GM04503 (cell line): ENCODE data around the gene CTDP1.
"Not testable (repeated sequence)": the region's sequence is repeated elsewhere in the genome, so short reads cannot be mapped to it uniquely, and the experiment has no call there.

Experiments
- DNase-seq: peaks from one replicate; pipeline ENCODE4 v3.0.0-alpha.2; 2012; ENCODE audit warnings: low read depth

CTDP1 gene

DNA sequence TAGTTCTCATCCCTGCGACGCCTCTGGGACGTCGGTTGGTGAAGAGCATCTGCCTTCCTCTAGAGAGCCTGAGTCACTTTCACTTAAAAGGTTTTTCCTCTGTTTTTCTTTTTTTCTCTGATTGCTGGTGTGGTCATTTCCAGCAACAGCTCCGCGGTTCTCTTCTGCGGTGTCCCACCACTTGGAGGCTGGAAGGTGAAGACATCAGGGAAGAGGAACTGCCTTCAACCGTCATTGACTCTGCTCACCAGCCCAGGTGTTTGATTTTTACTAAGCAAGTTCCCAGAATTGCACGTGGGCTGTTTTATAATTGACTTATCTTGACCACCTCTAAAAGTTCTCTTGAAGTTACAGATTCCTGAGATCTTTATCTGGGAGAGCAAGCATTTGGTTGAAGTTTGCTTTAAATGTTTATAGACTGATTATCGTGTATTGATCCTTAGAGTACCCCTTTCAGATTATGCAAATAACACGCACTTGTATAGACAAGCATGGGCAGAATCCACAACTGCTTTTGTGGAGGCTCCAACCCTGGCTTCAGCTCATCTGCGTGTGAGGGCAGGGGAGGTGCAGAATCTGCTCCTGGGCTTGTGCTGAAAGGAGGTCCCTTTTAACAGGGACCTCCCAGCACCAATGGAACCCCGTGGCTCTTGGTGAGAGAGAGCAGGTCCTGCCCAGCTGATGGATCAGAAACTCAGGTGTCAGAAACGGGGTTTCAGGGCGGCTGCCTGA is 3.5 kb downstream of the CTDP1 start:
- no peak for DNase-seq

DNA sequence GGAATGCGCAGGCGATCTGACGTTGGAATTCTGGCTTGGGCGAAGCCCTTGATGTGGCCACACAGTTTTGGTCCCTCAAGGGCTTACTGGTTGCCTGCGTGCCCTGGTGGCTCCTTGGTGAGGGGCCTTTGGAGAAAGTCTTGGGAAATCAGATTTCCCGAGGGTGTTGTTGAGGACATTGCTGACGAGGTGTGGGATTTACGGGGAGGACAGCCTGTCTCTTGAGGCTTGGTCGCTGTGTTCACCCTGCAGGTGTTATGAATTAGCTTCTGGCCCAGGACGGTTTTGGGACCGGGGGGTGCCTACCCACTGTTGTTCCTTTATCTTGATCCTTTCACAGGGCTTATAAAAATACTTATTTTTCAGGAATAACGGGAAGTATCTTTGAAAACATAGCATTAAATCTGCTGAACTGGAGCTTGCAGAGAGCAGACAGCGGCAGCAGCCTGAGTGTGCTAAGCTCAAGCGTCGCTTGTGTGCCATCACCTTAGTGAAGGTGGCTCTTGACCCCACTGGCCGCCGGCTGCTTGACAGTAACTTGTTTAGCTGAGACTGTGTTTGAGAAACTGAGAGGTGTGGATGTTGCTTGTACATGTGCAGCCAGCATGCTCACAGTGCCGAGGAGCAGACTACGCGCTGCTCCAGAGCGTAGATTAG is 4.2 kb downstream of the CTDP1 start:
- no peak for DNase-seq

DNA sequence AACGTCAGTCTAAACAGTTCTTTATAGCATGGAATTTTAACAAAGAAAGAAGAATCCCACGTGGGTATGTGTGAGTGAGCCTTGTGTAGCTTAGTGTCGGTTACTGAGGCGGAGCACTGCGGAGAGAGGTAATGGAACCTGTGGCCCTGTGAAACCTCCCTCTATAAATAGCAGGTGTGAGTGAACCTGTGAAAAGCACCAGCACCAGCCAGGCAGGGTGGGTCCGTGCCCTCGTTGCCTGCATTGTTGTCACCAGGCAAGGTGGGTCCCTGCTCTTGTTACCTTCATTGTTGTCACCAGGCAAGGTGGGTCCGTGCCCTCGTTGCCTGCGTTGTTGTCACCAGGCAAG is 4.7 kb downstream of the CTDP1 start:
- DNase-seq = no peak

DNA sequence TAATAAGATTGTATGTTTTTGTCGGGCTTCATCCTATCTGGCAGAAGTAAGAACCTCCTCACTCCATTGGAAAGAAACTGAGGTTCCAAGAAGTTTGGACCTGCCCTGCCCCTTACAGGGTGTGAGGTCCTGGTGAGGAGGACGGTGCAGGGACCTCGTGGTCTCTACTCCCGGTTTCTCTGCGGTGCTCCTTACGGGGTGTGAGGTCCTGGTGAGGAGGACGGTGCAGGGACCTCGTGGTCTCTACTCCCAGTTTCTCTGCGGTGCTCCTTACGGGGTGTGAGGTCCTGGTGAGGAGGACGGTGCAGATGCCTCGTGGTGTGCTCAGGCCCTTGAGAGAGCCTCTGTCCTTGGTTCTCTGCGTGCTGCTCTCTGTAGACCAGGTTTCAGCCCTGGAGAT is 5.2 kb downstream of the CTDP1 start:
- no peak for DNase-seq

DNA sequence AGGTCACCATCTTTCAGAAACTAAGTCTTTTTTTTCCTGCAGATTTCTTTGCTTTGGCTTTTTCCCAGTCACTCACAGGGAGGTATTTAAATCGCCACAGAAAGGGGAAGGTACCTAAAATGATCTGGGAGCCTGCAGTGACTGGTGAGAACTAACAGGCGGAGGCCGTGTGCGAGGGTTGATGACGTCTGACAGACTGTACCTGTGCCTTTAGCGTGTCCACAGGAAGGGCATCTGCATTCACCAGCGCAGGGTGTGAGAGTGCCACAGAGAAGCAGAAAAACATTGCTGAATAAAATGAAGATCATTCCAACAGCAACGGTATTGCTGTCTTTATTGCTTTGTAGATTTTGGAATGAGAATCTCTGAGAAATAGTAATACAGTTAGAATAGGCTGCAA is 5.7 kb downstream of the CTDP1 start:
- DNase-seq = no peak

DNA sequence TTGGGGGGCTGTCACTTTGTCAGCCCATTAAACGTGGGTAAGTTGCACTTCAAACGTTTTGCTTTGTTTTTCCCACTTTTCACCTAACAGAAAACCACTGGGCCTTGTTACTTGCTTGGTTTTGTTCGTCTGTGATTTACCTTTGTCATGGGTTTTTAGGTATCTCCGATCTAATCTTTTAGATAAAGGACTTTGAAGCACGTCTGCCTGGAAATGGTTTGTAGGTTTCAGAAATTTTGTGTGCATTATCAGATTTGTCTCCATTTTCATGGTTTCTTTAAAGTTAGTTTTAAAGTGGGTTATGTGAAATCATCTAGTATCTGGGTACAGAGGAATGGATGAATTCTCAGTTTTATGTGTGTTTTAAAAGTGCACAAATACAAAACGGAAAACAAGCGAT is 6.4 kb downstream of the CTDP1 start:
- DNase-seq = no peak

DNA sequence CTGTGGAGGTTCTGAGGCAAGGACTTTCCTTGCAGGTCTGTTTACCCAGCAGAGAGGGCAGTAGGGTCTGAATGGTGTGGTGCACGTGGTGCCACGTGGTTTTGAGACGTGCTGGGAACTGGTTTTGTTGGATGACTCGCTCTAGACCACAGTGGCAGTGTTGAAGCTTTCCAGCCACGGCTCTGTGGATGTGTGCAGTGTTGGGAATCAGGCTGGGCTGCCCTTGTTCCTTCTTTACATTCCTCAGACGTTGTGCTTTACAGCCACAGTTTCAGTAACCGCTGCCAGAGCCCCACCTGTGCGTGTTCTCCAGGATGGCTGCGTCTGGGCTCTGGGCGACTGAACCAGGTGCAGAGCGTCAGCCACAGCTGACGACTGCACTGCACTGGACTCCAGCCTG is 8.2 kb downstream of the CTDP1 start:
- DNase-seq = no peak

DNA sequence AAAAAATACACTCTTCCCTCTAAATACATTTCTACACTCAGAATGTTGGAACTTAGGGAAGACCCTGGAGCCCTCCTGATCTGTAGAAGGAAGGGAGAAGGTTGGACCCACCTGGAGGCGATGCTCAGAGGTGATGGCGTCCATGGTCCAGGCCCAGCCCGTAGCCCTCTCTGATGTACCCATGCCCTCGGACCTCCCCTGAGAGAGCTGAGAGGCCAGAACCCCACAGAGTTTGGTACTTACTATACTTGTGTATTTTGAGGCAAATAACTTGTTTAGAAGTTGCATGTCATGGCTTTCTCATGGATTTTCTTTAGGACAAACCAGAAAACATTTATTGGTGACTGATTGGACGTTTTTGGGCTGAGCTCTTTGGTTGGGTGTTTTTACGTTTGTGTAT is 10.5 kb downstream of the CTDP1 start:
- no peak for DNase-seq

DNA sequence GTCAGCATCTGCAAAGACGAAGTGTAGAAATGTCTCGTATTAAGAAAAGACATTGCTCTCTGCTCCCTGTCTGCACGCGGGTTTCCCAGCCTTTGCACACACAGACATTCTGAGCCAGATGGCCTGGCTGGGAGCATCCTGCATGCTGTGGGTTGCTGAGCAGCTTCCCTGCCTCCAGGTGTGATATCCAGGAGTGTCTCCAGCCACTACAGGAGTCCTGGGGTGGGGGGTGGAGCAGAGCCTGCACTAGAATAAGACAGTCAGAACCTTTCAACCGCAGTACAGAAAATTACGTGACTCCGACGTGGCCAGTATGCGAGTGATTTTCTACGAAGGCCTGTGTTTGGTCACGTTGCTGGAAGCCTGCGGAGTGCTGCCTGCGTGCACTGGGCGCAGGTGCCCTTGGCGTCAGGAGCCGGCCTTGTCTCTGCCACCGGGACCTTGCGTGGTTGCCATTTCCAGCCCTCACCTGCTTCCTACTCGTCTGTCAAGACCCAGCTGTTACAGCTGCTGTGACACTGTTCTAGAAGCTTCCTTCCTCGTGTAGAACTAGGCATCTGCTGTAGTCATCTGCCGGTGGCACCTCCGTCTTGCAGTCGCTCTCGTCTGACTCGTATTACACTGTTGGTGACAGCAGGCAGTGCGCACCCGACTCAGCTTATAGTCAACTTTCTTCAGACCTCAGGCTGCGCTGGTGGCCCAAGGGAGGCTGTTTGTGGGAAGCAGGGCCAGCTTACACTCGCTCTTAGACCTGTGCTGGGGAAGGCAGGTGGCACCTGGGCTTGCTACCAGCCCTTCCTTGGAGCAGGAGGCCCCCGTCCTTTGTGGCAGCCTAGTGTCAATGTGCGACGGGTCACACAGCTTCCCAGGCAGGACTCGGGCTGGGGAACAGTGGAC is 11.2 kb downstream of the CTDP1 start:
- DNase-seq = no peak

DNA sequence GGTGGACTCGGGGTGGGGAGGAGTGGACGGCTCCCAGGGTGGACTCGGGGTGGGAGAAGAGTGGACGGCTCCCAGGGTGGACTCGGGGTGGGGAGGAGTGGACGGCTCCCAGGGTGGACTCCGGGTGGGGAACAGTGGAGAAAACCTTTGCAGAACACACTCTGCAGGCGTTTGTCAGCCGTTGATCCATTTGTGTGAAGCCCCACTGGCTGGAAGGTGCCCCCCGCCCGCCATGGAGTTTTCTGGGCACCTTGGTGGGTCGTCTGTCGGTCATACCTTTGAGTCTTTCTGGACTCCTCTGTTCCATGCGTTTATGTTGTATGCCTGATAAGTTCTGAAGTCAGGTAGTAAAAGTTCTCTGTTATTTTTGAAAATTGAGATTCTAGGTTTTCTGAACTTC is 12.5 kb downstream of the CTDP1 start:
- no peak for DNase-seq

DNA sequence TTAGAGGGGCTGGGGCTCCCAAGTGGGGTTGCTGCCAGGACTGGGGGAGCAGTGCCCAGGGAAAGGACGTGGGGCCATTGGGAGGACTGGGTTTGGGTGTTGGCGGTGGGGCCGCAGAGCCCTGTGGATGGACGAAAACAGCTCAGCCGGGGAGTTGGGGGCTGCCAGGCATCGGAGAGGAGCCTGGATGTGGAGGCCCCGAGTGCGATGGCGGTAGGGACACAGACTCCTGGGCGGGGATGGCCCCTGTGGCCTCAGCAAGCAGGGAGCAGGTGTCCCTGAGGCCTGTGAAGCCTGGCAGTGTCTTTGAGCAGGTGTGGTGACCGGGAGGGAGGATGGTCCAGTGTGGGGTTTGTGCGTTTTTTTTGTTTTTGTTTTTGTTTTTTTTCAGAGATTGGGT is 13.3 kb downstream of the CTDP1 start:
- DNase-seq = no peak

DNA sequence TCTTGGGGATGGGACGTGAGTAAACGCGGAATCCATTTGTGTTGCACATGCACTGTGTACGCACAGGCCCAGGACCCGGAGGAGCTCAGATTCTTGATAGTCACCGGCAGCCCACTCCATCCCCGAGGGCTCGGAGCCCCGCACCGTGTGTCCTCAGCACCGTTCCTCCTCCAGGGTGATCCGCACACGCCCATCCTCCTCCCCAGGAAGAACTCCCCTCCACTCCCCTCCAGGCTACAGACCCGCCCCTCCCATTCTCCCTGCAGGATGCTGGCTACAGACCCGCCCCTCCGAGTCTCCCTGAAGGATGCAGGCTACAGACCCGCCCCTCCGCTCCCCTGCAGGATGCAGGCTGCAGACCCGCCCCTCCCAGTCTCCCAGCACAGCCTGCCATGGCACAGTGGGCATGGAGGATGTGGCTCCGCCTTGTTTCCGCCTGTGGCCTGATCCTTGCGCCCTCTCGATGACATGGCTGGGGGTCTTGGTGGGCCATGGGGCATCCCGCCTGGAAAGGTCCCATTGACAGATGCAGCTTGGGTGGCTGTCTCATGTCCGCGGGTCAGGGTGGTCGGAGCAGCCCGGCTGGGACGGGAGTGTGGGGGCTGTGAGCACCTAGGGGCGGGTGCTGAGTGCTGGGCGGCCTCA is 14.1 kb downstream of the CTDP1 start:
- DNase-seq = no peak

DNA sequence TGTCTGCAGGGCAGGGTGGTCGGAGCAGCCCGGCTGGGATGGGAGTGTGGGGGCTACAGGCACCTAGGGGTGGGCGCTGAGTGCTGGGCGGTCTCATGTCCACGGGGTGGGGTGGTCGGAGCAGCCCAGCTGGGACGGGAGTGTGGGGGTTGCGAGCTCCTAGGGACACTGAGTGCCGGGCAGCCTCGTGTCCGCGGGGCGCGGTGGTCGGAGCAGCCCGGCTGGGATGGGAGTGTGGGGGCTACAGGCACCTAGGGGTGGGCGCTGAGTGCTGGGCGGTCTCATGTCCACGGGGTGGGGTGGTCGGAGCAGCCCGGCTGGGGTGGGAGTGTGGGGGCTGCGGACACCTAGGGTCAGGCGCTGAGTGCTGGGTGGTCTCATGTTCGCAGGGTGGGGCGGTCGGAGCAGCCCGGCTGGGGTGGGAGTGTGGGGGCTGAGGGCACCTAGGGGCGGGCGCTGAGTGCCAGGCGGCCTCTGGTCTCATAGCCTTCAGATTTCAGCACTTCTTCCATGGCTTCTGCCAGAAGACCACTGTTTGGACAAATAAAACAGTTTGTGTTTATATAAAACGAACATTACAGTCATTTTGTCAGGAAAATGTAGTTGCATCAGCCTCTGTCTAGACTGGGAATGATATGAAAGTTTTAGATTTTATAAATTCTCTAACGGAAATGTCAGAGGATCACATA is 14.7 kb downstream of the CTDP1 start:
- DNase-seq = not testable (repeated sequence)

DNA sequence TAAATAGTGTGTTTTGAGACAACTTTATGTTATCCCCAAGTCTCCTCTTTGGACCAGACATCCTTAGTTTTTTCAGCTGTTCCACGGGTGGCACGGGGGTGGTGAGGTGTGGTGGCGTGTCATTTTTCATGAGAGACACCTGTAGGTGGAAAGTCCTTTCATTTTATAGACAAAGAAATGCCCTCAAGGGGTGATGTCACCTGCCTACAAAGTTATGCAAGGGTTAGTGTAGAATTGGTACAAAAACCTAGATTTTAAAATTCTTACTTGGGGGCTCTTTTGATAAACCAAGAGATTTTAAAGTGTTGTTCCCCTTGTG is 15.3 kb downstream of the CTDP1 start:
- DNase-seq = no peak

DNA sequence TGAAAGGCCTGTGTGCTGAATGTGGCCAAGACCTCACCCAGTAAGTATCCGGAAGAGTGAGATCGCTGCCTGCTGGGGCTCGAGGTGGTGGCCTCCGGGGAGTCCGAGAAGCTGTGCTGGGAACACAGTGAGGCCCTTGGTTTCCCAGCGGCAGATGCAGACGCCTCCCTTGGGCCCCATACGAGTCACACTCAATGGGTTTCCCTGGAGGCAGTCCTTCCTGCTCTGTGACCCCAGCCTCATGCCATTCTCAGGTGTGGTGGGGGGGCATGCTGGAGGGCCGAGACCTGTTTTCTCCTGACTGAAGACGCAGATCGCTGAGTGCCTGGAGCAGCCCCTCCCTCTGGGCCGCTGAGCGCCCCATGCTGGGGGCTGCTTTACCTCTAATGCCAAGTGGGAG is 15.7 kb downstream of the CTDP1 start:
- no peak for DNase-seq

DNA sequence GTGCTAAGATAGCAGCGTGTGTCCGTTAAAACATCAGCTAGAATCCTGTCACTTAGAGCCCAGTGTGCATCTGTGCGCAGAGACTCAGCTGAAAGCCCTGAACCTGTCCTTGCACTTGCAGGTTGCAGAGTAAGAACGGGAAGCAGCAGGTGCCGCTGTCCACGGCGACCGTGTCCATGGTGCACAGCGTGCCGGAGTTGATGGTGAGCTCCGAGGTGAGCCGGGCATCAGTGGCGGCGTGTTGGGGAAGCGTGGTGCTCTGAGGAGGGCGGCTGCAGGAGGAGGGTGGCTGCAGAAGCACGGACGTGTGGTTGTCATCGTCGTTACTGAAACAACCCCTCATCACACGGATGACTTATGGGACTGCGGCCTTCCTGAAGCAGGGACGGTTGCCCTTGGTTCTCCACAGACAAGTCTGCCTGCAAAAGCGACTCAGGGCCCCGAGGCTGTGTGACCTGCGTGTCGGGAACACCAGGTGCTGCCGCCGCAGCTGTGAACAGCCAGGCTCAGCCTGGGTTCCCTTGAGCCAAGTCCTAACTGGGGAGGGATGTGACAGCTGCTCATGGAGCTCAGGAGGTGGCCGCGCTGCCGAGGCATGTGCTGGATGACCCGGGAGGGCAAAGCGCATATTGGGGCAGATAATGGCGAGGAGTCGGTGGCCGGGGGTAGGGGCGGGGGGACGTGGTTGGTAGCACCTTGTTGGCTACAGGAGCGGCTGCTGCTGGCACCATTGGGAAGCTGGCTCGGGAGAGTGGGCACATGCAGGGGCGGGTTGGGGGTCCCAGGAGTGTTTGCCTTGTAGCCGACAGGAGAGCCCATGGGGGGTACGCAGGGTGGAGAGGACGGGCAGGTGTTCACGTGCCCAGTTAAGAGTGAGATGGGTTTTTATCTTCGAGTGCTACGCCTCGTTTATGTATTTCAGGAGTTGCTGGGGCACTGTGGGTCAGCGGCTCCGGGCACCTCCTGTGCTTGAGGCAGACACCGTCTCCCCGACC is 16.6 kb downstream of the CTDP1 start:
- no peak for DNase-seq

DNA sequence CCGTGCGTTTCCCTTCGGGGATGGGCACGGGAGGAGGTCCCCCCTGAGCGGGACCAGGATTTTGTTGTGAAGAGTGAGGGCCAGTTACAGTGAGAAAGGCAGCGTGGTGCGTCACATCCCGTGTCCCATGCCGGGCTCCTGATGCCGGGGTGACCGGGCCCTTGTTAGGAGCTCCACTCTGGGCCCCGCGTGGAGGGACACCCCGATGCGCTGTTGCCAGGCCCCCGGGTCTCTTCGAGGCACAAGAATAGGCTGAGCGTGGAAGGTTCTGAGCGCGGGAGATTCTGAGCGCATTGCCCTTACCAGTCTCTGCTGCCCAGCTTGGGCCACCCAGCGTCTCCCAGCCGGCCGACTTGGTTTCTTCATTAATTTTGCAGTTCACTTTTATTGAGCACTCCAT is 17.6 kb downstream of the CTDP1 start:
- no peak for DNase-seq

DNA sequence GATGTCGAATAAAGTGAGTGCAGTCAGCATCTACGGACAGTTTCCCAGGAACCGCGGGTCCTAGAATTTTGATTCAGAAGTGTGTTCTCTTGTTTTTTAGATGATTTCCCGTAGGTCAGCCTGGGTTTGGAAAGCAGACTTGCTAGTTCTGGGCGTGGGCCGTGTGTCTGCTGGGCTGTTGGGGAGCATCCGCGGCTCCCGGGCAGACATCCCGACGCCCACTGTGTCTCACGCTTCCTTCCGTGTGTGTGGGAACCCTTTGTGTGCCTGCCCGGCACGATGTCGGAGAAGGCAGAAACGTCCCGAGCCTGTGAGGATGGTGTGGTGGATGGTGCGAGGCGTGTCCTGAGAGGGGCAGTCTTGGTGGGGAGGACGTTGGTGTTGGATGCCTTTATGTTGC is 18.4 kb downstream of the CTDP1 start:
- DNase-seq = no peak

DNA sequence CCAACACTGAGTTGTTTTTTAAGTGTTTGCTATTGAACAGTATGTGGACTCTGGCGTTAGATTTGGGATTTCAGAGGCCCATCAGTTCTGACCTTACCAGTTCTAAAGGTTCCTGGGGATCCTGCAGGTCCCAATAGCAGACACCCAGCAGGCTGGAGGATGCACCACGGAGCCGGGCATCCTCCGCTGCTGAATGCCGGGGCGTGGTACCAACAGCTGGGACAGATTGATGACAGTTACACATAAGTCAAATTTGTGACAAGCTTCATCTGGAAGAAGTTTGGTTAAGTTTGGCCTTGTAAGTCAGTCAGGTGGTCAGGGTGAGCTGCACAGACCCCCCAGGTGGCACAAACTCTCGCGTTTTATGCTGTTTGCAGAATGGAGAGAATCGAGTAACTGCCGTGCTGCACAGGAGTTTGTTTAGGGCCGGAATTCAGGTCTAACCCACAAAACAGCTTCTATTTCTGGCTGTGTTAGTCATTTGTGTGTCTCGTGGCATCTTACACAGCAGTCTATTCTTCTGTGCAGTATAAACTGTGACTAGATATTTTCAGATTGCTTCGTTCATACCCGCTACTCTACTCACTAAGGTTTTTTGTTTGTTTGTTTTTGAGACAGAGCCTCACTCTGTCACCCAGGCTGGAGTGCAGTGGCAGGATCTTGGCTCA is 19.2 kb downstream of the CTDP1 start:
- DNase-seq = peak; percentile 36

DNA sequence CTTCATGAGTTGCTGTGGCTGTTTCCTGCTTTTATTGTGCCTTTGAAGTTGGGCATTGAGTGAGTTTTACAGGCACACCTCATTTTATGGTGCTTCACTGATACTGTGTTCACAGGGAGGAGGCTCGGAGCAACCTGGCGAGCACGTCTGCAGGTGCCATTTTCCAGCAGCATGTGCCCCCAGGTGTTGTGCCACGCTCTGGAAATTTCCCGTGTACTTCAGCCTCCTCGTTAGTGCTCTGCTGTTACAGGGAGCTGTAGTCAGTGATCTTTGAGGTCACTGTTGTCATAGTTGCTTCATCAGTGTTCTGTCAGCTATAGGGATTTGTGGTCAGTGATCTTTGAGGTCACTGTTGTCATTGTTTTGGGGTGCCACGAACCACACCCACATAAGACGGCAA is 20.1 kb downstream of the CTDP1 start:
- DNase-seq = no peak
